ENCODE measurements around the gene PLCXD3. TPM values are rescaled to one million over a fixed set of nuclear protein-coding genes. Genes with fewer than 3 reads are reported as not detected.

PLCXD3 gene
- total RNA-seq, 6 donors from 2014 or later, result 1.0 to 2.9 (median 2.2) TPM

DNA sequence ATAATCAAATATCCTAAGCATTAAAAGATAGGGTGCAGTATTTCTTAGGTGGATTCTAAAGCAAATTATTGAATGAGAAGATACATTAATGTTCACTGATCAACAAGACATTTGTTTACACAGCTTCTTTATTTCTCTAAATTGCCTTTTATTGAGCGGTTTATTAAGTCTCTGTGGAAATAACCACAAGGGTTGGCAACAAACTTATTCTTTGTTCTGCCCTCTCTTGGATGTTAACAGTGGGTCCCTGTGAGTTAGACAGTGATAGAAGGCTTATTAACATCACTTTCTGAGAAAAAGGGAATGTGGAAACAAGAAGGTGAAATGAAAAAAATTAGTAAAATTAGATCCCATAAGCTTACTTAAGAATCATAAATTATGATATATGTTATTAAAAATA lies 214.3 kb downstream of the PLCXD3 start:
- Histone ChIP-seq H3K36me3 (no peaks in the 10 kb centered on the region), H3K4me3 (no peak overlapping the region), H3K27me3 (no peaks in the 10 kb centered on the region), H3K4me1 (no peaks in the 10 kb centered on the region), H3K27ac (no peak overlapping the region), H3K9me3 (no peaks in the 10 kb centered on the region)
- ATAC-seq (ENCODE audit: low FRiP score in 2 of 2) (no peak), DNase-seq (no peak)
- WGBS, 2 donors, result 86 to 88% methylated on average over 1 of the region's 1 CpG
- no peak for TF ChIP-seq POLR2AphosphoS5 (IDR thresholded peaks at IDR 0.05)
- TF ChIP-seq, protein P1, sequence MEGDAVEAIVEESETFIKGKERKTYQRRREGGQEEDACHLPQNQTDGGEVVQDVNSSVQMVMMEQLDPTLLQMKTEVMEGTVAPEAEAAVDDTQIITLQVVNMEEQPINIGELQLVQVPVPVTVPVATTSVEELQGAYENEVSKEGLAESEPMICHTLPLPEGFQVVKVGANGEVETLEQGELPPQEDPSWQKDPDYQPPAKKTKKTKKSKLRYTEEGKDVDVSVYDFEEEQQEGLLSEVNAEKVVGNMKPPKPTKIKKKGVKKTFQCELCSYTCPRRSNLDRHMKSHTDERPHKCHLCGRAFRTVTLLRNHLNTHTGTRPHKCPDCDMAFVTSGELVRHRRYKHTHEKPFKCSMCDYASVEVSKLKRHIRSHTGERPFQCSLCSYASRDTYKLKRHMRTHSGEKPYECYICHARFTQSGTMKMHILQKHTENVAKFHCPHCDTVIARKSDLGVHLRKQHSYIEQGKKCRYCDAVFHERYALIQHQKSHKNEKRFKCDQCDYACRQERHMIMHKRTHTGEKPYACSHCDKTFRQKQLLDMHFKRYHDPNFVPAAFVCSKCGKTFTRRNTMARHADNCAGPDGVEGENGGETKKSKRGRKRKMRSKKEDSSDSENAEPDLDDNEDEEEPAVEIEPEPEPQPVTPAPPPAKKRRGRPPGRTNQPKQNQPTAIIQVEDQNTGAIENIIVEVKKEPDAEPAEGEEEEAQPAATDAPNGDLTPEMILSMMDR (IDR thresholded peaks at IDR 0.05), result no peak
- TF ChIP-seq POLR2A (IDR thresholded peaks at IDR 0.05), result no peak
- no peak for TF ChIP-seq EP300 (IDR thresholded peaks at IDR 0.05)

DNA sequence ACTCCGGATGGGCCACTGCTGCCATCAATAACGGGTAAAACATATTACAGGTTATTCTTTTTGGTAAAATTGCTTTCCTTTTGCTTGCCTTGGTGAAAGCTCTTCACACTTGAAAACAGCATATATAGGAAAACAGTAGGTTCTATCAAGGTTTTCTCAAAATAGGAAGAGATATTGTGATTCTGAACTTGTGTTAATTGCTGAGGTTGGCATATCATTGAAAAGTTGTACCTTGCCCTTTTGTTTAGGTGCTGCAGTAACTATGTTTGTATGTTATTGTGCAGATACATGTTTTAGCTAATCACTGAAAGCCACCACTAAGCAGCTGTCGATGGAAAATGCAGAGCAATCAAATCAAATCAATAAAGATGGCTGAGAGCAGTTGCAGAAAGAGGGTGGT lies 219.1 kb downstream of the PLCXD3 start:
- ATAC-seq (ENCODE audit: low FRiP score in 2 of 2) (no peak), DNase-seq (no peak)
- no peaks in the 10 kb centered on the region for H3K36me3 ChIP-seq
- 75 to 79% methylated on average over 3 of the region's 3 CpGs for WGBS, 2 donors
- TF ChIP-seq, protein P1 (IDR thresholded peaks at IDR 0.05), result no peak
- TF ChIP-seq POLR2A (IDR thresholded peaks at IDR 0.05) (no peak), EP300 (IDR thresholded peaks at IDR 0.05) (no peak), POLR2AphosphoS5 (IDR thresholded peaks at IDR 0.05) (no peak)
- no peaks in the 10 kb centered on the region for H3K4me1 ChIP-seq
- H3K27me3 ChIP-seq, result no peaks in the 10 kb centered on the region
- no peaks in the 10 kb centered on the region for H3K9me3 ChIP-seq
- H3K27ac ChIP-seq, result no peak overlapping the region
- no peak overlapping the region for H3K4me3 ChIP-seq

DNA sequence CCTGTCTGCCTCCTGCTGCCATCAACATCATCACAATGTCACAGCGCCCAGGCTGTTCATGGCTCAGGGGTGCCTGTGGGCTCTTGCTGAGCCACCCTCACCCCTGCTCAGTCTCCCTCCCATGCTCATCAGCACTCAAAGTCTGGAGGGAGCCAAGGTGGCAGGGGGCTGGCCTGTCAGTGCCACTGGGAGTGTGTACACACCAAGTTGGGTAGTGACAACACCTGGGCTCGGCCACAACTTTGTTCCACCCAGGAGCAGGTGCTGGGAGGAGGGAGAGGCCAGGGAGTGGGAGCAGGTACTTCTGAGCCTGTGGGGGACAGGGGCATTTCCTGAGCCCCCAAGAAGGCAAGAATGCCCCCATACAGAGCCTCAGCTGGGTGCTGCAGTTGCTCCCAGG lies 219.6 kb downstream of the PLCXD3 start:
- DNase-seq (peak in 1 of 2 donors; percentile 9), ATAC-seq (ENCODE audit: low FRiP score in 2 of 2) (peak in 1 of 2 donors; percentile 34)
- no peak for TF ChIP-seq POLR2A (IDR thresholded peaks at IDR 0.05)
- TF ChIP-seq, protein P1 (IDR thresholded peaks at IDR 0.05), result no peak
- TF ChIP-seq POLR2AphosphoS5 (IDR thresholded peaks at IDR 0.05), result no peak
- TF ChIP-seq EP300 (IDR thresholded peaks at IDR 0.05), result no peak
- no peaks in the 10 kb centered on the region for H3K27me3 ChIP-seq
- H3K27ac ChIP-seq, result no peak overlapping the region
- H3K4me1 ChIP-seq, result no peaks in the 10 kb centered on the region
- 60 to 83% methylated on average over 1 to 2 of the region's 2 CpGs for WGBS, 2 donors
- no peak overlapping the region for H3K4me3 ChIP-seq
- H3K36me3 ChIP-seq, result no peaks in the 10 kb centered on the region
- H3K9me3 ChIP-seq, result no peaks in the 10 kb centered on the region

DNA sequence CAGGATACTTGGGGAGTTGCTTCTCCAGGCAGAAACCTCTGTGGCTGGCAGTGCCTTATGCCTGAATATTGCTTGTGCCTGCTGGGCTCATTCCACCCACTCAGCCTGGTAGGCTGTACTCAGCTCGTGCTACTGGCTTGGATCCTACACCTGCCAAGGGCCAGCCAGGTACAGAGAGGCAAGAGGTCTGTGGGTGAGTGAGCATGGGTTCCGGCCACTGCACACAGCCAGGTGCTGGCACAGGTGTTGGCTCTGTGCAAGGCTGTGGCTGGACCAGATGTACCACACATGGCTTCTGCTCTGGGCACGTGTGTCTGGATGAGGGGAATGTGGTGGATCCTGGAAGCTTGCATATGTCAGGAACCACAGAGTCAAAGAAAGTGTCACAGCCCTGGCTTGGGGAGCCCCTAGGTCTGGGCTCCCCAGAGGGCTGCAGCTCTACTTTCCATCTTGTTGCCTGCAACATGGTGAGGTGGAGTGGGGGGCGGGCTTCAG lies 220.4 kb downstream of the PLCXD3 start:
- Histone ChIP-seq H3K9me3 (no peaks in the 10 kb centered on the region), H3K36me3 (no peaks in the 10 kb centered on the region), H3K4me1 (no peaks in the 10 kb centered on the region), H3K27me3 (no peaks in the 10 kb centered on the region), H3K4me3 (no peak overlapping the region), H3K27ac (no peak overlapping the region)
- no peak for TF ChIP-seq POLR2A (IDR thresholded peaks at IDR 0.05)
- TF ChIP-seq POLR2AphosphoS5 (IDR thresholded peaks at IDR 0.05), result no peak
- 86 to 100% methylated on average over 3 to 4 of the region's 4 CpGs for WGBS, 2 donors
- DNase-seq (peak in 1 of 2 donors; percentile 6), ATAC-seq (ENCODE audit: low FRiP score in 2 of 2) (no peak)

DNA sequence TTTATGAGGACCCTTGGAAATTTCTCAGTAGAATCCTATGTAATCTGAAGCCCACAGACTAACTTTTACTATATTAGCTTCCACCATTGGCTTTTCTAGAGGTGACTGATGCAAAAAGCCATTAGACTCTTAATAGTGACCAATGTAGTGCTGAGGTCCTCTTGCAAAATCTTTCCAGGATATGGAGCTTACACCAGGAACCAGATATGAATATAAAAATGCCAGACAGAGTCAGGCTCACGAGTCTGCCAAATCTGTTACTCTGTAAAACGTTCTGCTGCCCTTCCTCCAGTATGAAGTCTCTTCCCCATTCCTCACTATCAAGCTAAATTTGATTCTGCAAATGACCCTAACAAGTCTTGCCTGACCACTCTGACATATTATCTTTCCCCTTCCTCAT lies 223.7 kb downstream of the PLCXD3 start:
- TF ChIP-seq EP300 (IDR thresholded peaks at IDR 0.05) (no peak), POLR2AphosphoS5 (IDR thresholded peaks at IDR 0.05) (no peak), POLR2A (IDR thresholded peaks at IDR 0.05) (no peak)
- TF ChIP-seq, protein P1 (IDR thresholded peaks at IDR 0.05), result no peak
- WGBS, 2 donors, result 66 to 81% methylated on average over 2 of the region's 2 CpGs
- no peaks in the 10 kb centered on the region for H3K9me3 ChIP-seq
- H3K4me1 ChIP-seq, result no peaks in the 10 kb centered on the region
- no peak overlapping the region for H3K4me3 ChIP-seq
- no peaks in the 10 kb centered on the region for H3K36me3 ChIP-seq
- no peak for ATAC-seq (ENCODE audit: low FRiP score in 2 of 2)
- DNase-seq, result no peak
- no peaks in the 10 kb centered on the region for H3K27me3 ChIP-seq
- H3K27ac ChIP-seq, result no peak overlapping the region

Data from upper lobe of left lung (tissue), 6 donors.